GM13977 (cell line): Measurements from ENCODE around the gene PRKAG2.
"Not testable (repeated sequence)": the region's sequence is repeated elsewhere in the genome, so short reads cannot be mapped to it uniquely, and the experiment has no call there.

Source experiments
- DNase-seq: peaks from one replicate; pipeline ENCODE4 v3.0.0; 2012; ENCODE audit warnings: low spot score
- CTCF ChIP-seq: IDR thresholded peaks from 2 replicates; pipeline ENCODE4 v1.5.1; 2012; ENCODE audit warnings: mild to moderate bottlenecking, control low read depth; ENCODE audit not compliant: insufficient read depth; ENCODE audit errors: extremely low read depth, missing control alignments
- in situ Hi-C: fragments of 300-500 bp; cut with MboI; formaldehyde crosslinking; loops from one replicate; pipeline ENCODE4 v1.12.0; 2022; ENCODE audit warnings: low sequenced_read_pairs, low pct_unique_long_range_greater_than_20kb, mixed read lengths, inconsistent platforms; ENCODE audit not compliant: unreplicated experiment

Gene PRKAG2

GRCh38 chr7:151800391-151800790 is 76.5 kb downstream of the PRKAG2 start:
- no peak for DNase-seq
- in situ Hi-C loops, result no loop called here
- TF ChIP-seq CTCF, result no peak

- in situ Hi-C loops, result no loop called here
- DNase-seq, result no peak
Observed at GRCh38 chr7:151799506-151799905, 77.4 kb downstream of the PRKAG2 start.

GRCh38 chr7:151798851-151799448 is 78.0 kb downstream of the PRKAG2 start:
- in situ Hi-C loops, result no loop called here
- no peak for TF ChIP-seq CTCF
- DNase-seq, result no peak

More at GRCh38 chr7:151799506-151799905, 77.4 kb downstream of the PRKAG2 start:
- TF ChIP-seq CTCF, result no peak

- in situ Hi-C loops, DNase-seq: not testable (repeated sequence)
Observed at GRCh38 chr7:151797667-151798307, 79.1 kb downstream of the PRKAG2 start.

GRCh38 chr7:151796871-151797537 is 79.9 kb downstream of the PRKAG2 start:
- in situ Hi-C loops, result no loop called here
- no peak for TF ChIP-seq CTCF
- no peak for DNase-seq

GRCh38 chr7:151796091-151796870 is 80.6 kb downstream of the PRKAG2 start:
- in situ Hi-C loops, result no loop called here
- no peak for DNase-seq
- no peak for TF ChIP-seq CTCF
